Spleen (tissue), 11 donors: ENCODE measurements around the gene ADIPOR2. TPM values are rescaled to one million over a fixed set of nuclear protein-coding genes. Genes with fewer than 3 reads are reported as not detected.

Source experiments
- DNase-seq: peaks from one replicate; pipeline ENCODE4 v3.0.0-alpha.2; 2020
- H3K27ac ChIP-seq, 8 donors: fragments of 200-600 bp; sonication (generic) in 7 of 8; 1 replicate in 4 of 8; 2 replicates in 4 of 8; pipeline versions ENCODE4 v1.5.0 to v1.8.0; 2016 to 2021; ENCODE audit warnings: inconsistent platforms in 4 of 8, mild to moderate bottlenecking in 4 of 8, moderate library complexity in 1 of 8
- H3K27me3 ChIP-seq, 7 donors: fragments of 200-600 bp; sonication (generic) in 6 of 7; replicated peaks in 1 of 7; 1 replicate in 4 of 7; 2 replicates in 3 of 7; pipeline versions ENCODE4 v1.5.0 to v1.8.0; 2016 to 2021; ENCODE audit warnings: inconsistent platforms in 3 of 7, mild to moderate bottlenecking in 1 of 7
- H3K36me3 ChIP-seq, 6 donors: fragments of 200-600 bp; sonication (generic) in 5 of 6; 1 replicate in 4 of 6; 2 replicates in 2 of 6; pipeline versions ENCODE4 v1.5.0 to v1.8.0; 2016 to 2021; ENCODE audit warnings: inconsistent platforms in 2 of 6
- H3K4me1 ChIP-seq, 6 donors: fragments of 200-600 bp; sonication (generic) in 5 of 6; 1 replicate in 3 of 6; 2 replicates in 3 of 6; pipeline versions ENCODE4 v1.5.0 to v1.8.0; 2016 to 2021; ENCODE audit warnings: inconsistent platforms in 3 of 6
- H3K4me3 ChIP-seq, 8 donors: fragments of 200-600 bp; sonication (generic) in 7 of 8; 1 replicate in 4 of 8; 2 replicates in 4 of 8; pipeline versions ENCODE4 v1.5.0 to v1.8.0; 2016 to 2021; ENCODE audit warnings: inconsistent platforms in 4 of 8, mild to moderate bottlenecking in 4 of 8, moderate library complexity in 2 of 8
- H3K9me3 ChIP-seq, 8 donors: fragments of 200-600 bp; sonication (generic) in 7 of 8; 1 replicate in 4 of 8; 2 replicates in 4 of 8; pipeline versions ENCODE4 v1.5.0 to v1.8.0; 2016 to 2021; ENCODE audit warnings: inconsistent platforms in 4 of 8
- CTCF ChIP-seq, 11 experiments: fragments of 200-600 bp in 7 of 11; fragments of 450-650 bp in 4 of 11; sonication (generic) in 4 of 11; IDR thresholded peaks in 8 of 11; conservative IDR thresholded peaks in 3 of 11; 1 replicate in 7 of 11; 2 replicates in 4 of 11; pipeline versions ENCODE4 v1.4.0 to v1.8.0; 2016 to 2021; ENCODE audit warnings: antibody characterized with exemption in 11 of 11, inconsistent platforms in 4 of 11, mild to moderate bottlenecking in 1 of 11
- POLR2A ChIP-seq, 3 donors: fragments of 450-650 bp; IDR thresholded peaks; one replicate each; pipeline ENCODE4 v1.5.1; 2017; ENCODE audit warnings: antibody characterized with exemption in 3 of 3, mild to moderate bottlenecking in 1 of 3
- POLR2AphosphoS5 ChIP-seq, 3 donors: sonication (generic); formaldehyde crosslinking; IDR thresholded peaks; one replicate each; pipeline ENCODE4 v1.5.1; 2017; ENCODE audit warnings: antibody characterized with exemption in 3 of 3
- WGBS, 5 donors: extraction: QIAGEN DNeasy Blood & Tissue Kit in 3 of 5; methylation state at CpG; one replicate each; pipeline versions ENCODE4 v1.1.5 to v1.1.7; 2013 to 2018; 5-methylcytosine and 5-hydroxymethylcytosine counted together
- intact Hi-C: fragments of 100-400 bp; cut with DNase I; formaldehyde crosslinking; loops from one replicate; pipeline ENCODE4 v1.15.0; 2023; ENCODE audit warnings: low total_unique reads
- polyA plus RNA-seq, 3 donors: library from polyadenylated mRNA; stranded (reverse); fragments of 200-250 nt; gene quantifications; one replicate each; pipeline ENCODE4 v1.2.1, GENCODE V29; 2013
- total RNA-seq, 7 donors: library from RNA; depleted of rRNA in 3 of 7; stranded (reverse); fragments of >200 nt in 3 of 7; fragmentation: NEBNext Ultra II Directional in 4 of 7; extraction: Animal tissue kit (Norgen Biotek cat#: 25700) in 4 of 7; gene quantifications; one replicate each; pipeline versions ENCODE4 v1.1.0 to v1.2.1, GENCODE V29; 2016 to 2021
- donor health status: healthy with polysubstance abuse.
- donor health status: DM: no; HTN: no; CAD: no; lungs with moderate emphysema.
- donor health status: DM: no; HTN: no; CAD: no.
- donor health status: Bipolar disorder and iron deficiency.
- donor health status: healthy.
- donor health status: DM: no; HTN: no; CAD: no.
- donor health status: DM: yes; HTN: yes; CAD: no.

ADIPOR2 gene
- total and polyA plus RNA-seq, 10 donors = 12.9 to 43.7 (median 38.8) TPM

DNA sequence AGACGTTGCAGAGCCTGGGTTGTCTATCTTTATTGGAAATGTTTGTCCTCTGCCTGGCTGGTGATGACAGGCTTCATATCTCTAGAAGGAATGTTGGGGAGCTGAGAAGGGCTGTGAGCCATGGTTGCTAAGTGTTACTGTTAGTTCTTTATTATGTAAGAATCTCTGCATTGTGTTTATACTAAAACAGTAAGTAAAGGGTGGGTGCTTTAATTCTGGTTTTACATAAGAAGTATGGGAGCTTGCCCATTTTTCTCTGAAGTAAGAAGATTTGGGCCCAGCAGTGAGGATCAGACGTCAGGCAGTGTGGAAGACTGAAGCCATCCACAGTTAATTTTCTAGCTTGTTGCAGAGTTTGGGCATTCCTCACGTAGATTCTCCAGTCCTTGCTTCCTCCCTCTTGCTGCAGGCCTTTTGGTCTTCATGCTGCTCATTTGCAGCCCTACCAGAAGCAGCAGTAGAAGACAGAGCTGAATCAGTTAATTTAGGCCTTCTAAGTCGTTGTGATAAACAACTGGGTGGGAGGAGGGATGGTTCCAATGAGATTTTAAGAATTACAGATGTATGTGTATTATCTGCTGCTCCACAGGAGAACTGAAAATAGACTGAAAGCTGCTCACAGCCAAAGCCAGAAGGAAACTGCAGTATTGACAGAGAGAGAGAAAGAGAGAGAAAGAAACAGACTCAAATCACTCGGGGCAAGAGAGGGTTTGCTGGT lies 40.5 kb upstream of the ADIPOR2 start:
- no peak for TF ChIP-seq CTCF (IDR thresholded peaks at IDR 0.05 in 8 of 11, conservative IDR thresholded peaks at IDR 0.05 in 3 of 11)
- TF ChIP-seq POLR2A (IDR thresholded peaks at IDR 0.05) = no peak
- TF ChIP-seq POLR2AphosphoS5 (IDR thresholded peaks at IDR 0.05) = no peak
- peaks cover 0 to 4% (median 0%) of the 10 kb centered on the region in 7 donors for H3K27me3 ChIP-seq
- no peak overlapping the region for H3K27ac ChIP-seq
- H3K36me3 ChIP-seq = no peaks in the 10 kb centered on the region
- intact Hi-C loops = loop anchor here (5.0 kb wide), 1 partner anchor 287 kb away; no protein-coding TSS in a partner anchor
- H3K4me3 ChIP-seq = no peak overlapping the region
- 52 to 68% (median 54%) methylated on average over 5 of the region's 5 CpGs for WGBS, 5 donors
- peaks cover 0 to 31% (median 8%) of the 10 kb centered on the region in 6 donors for H3K4me1 ChIP-seq
- H3K9me3 ChIP-seq = no peaks in the 10 kb centered on the region
- DNase-seq = no peak

GRCh38 chr12:1650978-1651361 lies 39.9 kb upstream of the ADIPOR2 start:
- no peak overlapping the region for H3K4me3 ChIP-seq
- WGBS, 5 donors = 68 to 86% (median 80%) methylated on average over 6 of the region's 6 CpGs
- DNase-seq = no peak
- H3K27me3 ChIP-seq = peaks cover 0 to 4% (median 0%) of the 10 kb centered on the region in 7 donors
- TF ChIP-seq POLR2A (IDR thresholded peaks at IDR 0.05) (no peak), POLR2AphosphoS5 (IDR thresholded peaks at IDR 0.05) (no peak), CTCF (IDR thresholded peaks at IDR 0.05 in 8 of 11, conservative IDR thresholded peaks at IDR 0.05 in 3 of 11) (no peak)
- intact Hi-C loops = loop anchor here (5.0 kb wide), 1 partner anchor 286 kb away; no protein-coding TSS in a partner anchor
- H3K27ac ChIP-seq = no peak overlapping the region
- H3K36me3 ChIP-seq = no peaks in the 10 kb centered on the region
- no peaks in the 10 kb centered on the region for H3K9me3 ChIP-seq
- H3K4me1 ChIP-seq = peaks cover 0 to 27% (median 7%) of the 10 kb centered on the region in 6 donors

- Histone ChIP-seq H3K4me1 (peaks cover 0 to 20% (median 5%) of the 10 kb centered on the region in 6 donors), H3K27ac (no peak overlapping the region), H3K36me3 (no peaks in the 10 kb centered on the region), H3K9me3 (no peaks in the 10 kb centered on the region), H3K27me3 (peaks cover 0 to 4% (median 0%) of the 10 kb centered on the region in 7 donors), H3K4me3 (no peak overlapping the region)
- TF ChIP-seq POLR2A (IDR thresholded peaks at IDR 0.05) (no peak), CTCF (IDR thresholded peaks at IDR 0.05 in 8 of 11, conservative IDR thresholded peaks at IDR 0.05 in 3 of 11) (no peak), POLR2AphosphoS5 (IDR thresholded peaks at IDR 0.05) (no peak)
- no peak for DNase-seq
- intact Hi-C loops = loop anchor here (2.0 to 5.0 kb wide), 2 partner anchors 139 to 285 kb away; no protein-coding TSS in a partner anchor
These were observed 38.9 kb upstream of the ADIPOR2 start for GRCh38 chr12:1651946-1652345.

DNA sequence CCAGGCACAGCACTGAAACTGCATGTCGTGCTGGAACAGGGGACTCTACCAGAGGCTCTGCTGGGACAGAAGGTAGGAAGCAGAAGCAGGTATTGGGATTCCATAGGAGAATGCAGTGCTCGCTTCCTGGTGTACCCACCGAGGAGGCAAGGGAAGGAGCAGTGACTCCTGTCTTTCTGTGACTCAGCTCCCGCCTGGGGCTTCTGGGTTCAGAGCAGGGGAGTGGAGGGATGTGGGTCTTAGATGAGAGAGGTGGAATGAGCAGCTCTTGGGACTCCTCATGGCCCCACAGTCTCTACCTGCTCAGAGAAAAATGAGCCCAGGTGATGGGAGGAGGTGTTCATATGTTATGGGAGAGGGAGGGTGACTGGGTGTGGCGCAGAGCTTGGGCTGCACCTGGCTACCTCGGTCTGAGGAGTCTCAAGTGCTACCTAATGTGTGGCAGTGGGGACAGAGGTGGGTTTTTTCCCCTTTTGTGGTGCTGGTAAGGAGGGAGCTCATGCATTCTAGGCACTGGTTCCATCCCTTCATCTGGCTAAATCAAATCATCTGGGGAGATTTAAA lies 35.6 kb upstream of the ADIPOR2 start:
- Histone ChIP-seq H3K4me1 (peaks cover 0 to 15% (median 4%) of the 10 kb centered on the region in 6 donors), H3K27ac (no peak overlapping the region), H3K27me3 (peaks cover 0 to 4% (median 0%) of the 10 kb centered on the region in 7 donors), H3K9me3 (no peaks in the 10 kb centered on the region), H3K36me3 (no peaks in the 10 kb centered on the region), H3K4me3 (no peak overlapping the region)
- DNase-seq = no peak
- intact Hi-C loops = no loop called here
- 76 to 86% (median 84%) methylated on average over 6 of the region's 6 CpGs for WGBS, 5 donors
- no peak for TF ChIP-seq POLR2A (IDR thresholded peaks at IDR 0.05)
